Endodermal cell (in vitro differentiated cells): Measurements from ENCODE around the gene CXADR. TPM values are rescaled to one million over a fixed set of nuclear protein-coding genes. Genes with fewer than 3 reads are reported as not detected.
"Not testable (repeated sequence)": the region's sequence is repeated elsewhere in the genome, so short reads cannot be mapped to it uniquely, and the experiment has no call there.

Experiments
- DNase-seq: peaks from one replicate; pipeline ENCODE4 v3.0.0-alpha.2; 2017
- H3K27ac ChIP-seq: 2 replicates; pipeline ENCODE4 v1.5.1; 2013; ENCODE audit warnings: mild to moderate bottlenecking, low read depth, low read length, moderate library complexity
- H3K27me3 ChIP-seq: 2 replicates; pipeline ENCODE4 v1.6.1; 2013; ENCODE audit warnings: mild to moderate bottlenecking, low read length, moderate library complexity; ENCODE audit not compliant: insufficient read depth, control insufficient read depth, poor library complexity, severe bottlenecking
- H3K36me3 ChIP-seq: 2 replicates; pipeline ENCODE4 v1.7.0; 2013; ENCODE audit warnings: mild to moderate bottlenecking, low read length, moderate library complexity; ENCODE audit not compliant: control insufficient read depth, insufficient read depth
- H3K4me1 ChIP-seq: one replicate; pipeline ENCODE4 v1.7.0; 2013; ENCODE audit warnings: low read length; ENCODE audit not compliant: control insufficient read depth, insufficient read depth
- H3K4me3 ChIP-seq: 2 replicates; pipeline ENCODE4 v1.5.1; 2013; ENCODE audit warnings: mild to moderate bottlenecking, low read length, moderate library complexity
- H3K9ac ChIP-seq: 2 replicates; pipeline ENCODE4 v1.6.1; 2013; ENCODE audit warnings: mild to moderate bottlenecking, low read length, moderate library complexity; ENCODE audit not compliant: poor library complexity, severe bottlenecking; ENCODE audit errors: extremely low read depth
- H3K9me3 ChIP-seq: 2 replicates; pipeline ENCODE4 v1.6.1; 2013; ENCODE audit warnings: mild to moderate bottlenecking, low read length, moderate library complexity; ENCODE audit not compliant: control insufficient read depth
- H3K27ac Mint-ChIP-seq: 2 replicates; pipeline ENCODE4 v1.8.0; 2020; ENCODE audit warnings: mixed read lengths
- H3K27me3 Mint-ChIP-seq: 2 replicates; pipeline ENCODE4 v1.8.0; 2021; ENCODE audit warnings: mild to moderate bottlenecking, mixed read lengths; ENCODE audit not compliant: insufficient read depth
- H3K36me3 Mint-ChIP-seq: 2 replicates; pipeline ENCODE4 v1.8.0; 2020; ENCODE audit warnings: low read depth, mixed read lengths
- H3K4me1 Mint-ChIP-seq: 2 replicates; pipeline ENCODE4 v1.8.0; 2020; ENCODE audit warnings: mixed read lengths
- H3K4me3 Mint-ChIP-seq: 2 replicates; pipeline ENCODE4 v1.8.0; 2020; ENCODE audit warnings: mild to moderate bottlenecking, moderate library complexity, mixed read lengths
- H3K9me3 Mint-ChIP-seq: 2 replicates; pipeline ENCODE4 v1.8.0; 2020; ENCODE audit warnings: mild to moderate bottlenecking, mixed read lengths
- WGBS, 2 experiments: methylation state at CpG; one replicate each; pipeline versions ENCODE4 v1.1.5 to v1.1.7; 2013; ENCODE audit warnings: missing lambda C conversion rate in 2 of 2, mixed read lengths in 1 of 2; ENCODE audit not compliant: insufficient coverage in 1 of 2, insufficient read length in 1 of 2; 5-methylcytosine and 5-hydroxymethylcytosine counted together
- total RNA-seq, 2 donors: library from RNA; stranded (reverse); fragmentation: NEBNext Ultra II Directional in 1 of 2; extraction: Animal tissue kit (Norgen Biotek cat#: 25700) in 1 of 2; gene quantifications; 2 replicates in 1 of 2; 3 replicates in 1 of 2; pipeline ENCODE4 v1.2.1, GENCODE V29; 2021
- TF ChIP-seq, protein P1 (sequence below): fragments of 200-600 bp; sonication (generic); conservative IDR thresholded peaks from 2 replicates; pipeline ENCODE4 v1.5.0; 2021; ENCODE audit warnings: antibody characterized with exemption, mild to moderate bottlenecking

Gene CXADR
- total RNA-seq, 2 donors from 2014 or later = 60.5 to 84.3 TPM

DNA sequence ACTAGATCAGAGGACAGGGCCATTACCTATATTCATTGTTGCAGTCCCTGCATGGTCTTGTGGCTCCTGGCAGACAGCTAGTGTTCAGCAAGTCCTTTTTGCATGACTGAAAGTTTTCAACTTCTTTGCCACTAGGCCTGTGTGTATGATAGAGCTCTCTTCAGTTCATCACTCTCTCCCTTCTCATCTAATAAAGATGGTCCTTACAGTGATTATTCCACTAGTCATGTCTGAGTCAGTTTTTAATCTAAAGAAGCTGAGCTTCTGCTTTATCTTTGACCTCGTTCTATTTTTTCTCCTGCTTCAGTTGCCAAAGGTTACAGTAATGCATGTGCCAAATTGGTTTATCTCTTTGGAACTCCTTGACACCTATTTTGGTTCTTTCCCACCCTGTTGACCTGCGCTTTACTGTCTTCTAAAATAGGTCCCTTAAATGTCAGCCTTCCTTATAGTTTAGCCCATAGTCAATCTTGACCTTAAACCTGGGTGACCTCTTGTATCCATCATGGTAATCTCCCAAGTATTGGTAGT, 6.4 kb downstream of the CXADR start:
- H3K36me3 ChIP-seq = peaks cover 13% of the 10 kb centered on the region
- no peak overlapping the region for H3K4me3 Mint-ChIP-seq
- no peaks in the 10 kb centered on the region for H3K27me3 Mint-ChIP-seq
- H3K4me1 Mint-ChIP-seq = peaks cover 50% of the 10 kb centered on the region
- no peak for DNase-seq
- no peak overlapping the region for H3K27ac Mint-ChIP-seq
- H3K27ac ChIP-seq = no peak overlapping the region
- TF ChIP-seq, protein P1, sequence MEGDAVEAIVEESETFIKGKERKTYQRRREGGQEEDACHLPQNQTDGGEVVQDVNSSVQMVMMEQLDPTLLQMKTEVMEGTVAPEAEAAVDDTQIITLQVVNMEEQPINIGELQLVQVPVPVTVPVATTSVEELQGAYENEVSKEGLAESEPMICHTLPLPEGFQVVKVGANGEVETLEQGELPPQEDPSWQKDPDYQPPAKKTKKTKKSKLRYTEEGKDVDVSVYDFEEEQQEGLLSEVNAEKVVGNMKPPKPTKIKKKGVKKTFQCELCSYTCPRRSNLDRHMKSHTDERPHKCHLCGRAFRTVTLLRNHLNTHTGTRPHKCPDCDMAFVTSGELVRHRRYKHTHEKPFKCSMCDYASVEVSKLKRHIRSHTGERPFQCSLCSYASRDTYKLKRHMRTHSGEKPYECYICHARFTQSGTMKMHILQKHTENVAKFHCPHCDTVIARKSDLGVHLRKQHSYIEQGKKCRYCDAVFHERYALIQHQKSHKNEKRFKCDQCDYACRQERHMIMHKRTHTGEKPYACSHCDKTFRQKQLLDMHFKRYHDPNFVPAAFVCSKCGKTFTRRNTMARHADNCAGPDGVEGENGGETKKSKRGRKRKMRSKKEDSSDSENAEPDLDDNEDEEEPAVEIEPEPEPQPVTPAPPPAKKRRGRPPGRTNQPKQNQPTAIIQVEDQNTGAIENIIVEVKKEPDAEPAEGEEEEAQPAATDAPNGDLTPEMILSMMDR = no peak
- H3K4me1 ChIP-seq = peaks cover 5% of the 10 kb centered on the region
- no peaks in the 10 kb centered on the region for H3K9me3 ChIP-seq
- H3K4me3 ChIP-seq = no peak overlapping the region
- no peak overlapping the region for H3K9ac ChIP-seq
- peaks cover 25% of the 10 kb centered on the region for H3K36me3 Mint-ChIP-seq
- H3K27me3 ChIP-seq = no peaks in the 10 kb centered on the region
- H3K9me3 Mint-ChIP-seq = no peaks in the 10 kb centered on the region
- whole genome bisulfite sequencing, 2 experiments = 95 to 98% methylated on average over 2 of the region's 2 CpGs

DNA sequence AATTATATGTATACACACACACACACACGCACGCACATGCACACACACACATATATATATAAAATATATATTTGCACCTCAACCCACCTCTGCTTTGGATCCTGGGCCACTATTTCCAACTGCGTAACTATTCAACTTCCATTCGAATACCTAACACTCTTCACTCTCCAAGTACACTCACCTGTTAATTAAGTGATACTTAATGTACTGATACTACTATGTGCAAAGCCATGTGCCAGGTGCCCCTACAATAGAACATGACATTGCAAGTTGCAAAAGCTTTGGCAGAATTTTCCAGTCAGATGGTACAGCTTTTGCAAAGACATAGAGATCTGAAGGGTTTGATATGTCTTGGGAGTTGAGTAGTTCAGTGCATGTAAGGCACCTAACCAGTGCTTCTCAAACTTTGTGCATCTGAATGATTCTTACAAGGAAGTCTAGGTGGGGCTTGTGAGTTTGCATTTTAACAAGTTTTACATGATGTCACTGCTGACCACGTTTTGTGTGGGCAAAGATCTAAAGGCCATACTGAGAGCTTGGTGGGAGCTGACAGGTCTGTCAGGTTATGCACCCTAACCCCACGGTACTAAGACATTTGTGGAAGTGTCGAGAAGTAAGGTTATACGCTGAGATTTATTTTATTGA, 7.2 kb downstream of the CXADR start:
- H3K27ac Mint-ChIP-seq = no peak overlapping the region
- H3K9ac ChIP-seq = no peak overlapping the region
- peaks cover 5% of the 10 kb centered on the region for H3K4me1 ChIP-seq

DNA sequence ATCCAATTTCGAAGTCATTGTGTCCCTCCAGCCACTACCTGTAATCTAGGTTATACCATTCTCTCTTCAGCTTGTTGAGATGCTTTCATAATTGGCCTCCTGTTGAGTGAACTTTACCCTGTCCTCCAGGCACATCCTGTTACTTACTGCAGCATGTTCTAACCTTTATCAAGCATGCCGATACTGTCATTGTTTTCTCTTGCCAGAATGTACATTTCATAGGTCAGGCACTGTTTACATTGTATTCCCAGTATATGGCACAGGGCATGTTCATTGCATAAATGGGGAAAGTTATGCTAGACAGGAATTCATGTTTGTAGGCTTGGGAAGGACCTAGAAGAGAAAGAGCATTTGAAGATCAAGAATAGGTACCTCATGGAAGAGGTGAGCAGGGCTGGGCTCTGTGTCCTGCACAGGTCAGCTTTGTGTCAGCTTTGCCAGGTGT, 10.2 kb downstream of the CXADR start:
- Mint-ChIP-seq H3K27ac (no peak overlapping the region), H3K4me1 (peaks cover 59% of the 10 kb centered on the region), H3K4me3 (no peak overlapping the region), H3K27me3 (no peaks in the 10 kb centered on the region), H3K36me3 (peaks cover 10% of the 10 kb centered on the region), H3K9me3 (no peaks in the 10 kb centered on the region)
- peaks cover 5% of the 10 kb centered on the region for H3K4me1 ChIP-seq
- WGBS, 2 experiments = 92 to 99% methylated on average over 2 of the region's 2 CpGs
- TF ChIP-seq, protein P1 = no peak
- H3K27ac ChIP-seq = no peak overlapping the region
- no peak overlapping the region for H3K4me3 ChIP-seq
- no peak overlapping the region for H3K9ac ChIP-seq
- no peaks in the 10 kb centered on the region for H3K9me3 ChIP-seq
- H3K36me3 ChIP-seq = no peaks in the 10 kb centered on the region
- H3K27me3 ChIP-seq = no peaks in the 10 kb centered on the region
- DNase-seq = no peak

More for the DNA sequence above, 7.2 kb downstream of the CXADR start:
- 88 to 89% methylated on average over 4 to 8 of the region's 8 CpGs for WGBS, 2 experiments
- H3K36me3 Mint-ChIP-seq = peaks cover 19% of the 10 kb centered on the region
- no peaks in the 10 kb centered on the region for H3K9me3 ChIP-seq
- H3K4me3 ChIP-seq = no peak overlapping the region
- no peaks in the 10 kb centered on the region for H3K9me3 Mint-ChIP-seq
- peaks cover 9% of the 10 kb centered on the region for H3K36me3 ChIP-seq
- no peaks in the 10 kb centered on the region for H3K27me3 Mint-ChIP-seq
- no peaks in the 10 kb centered on the region for H3K27me3 ChIP-seq
- TF ChIP-seq, protein P1 = no peak
- H3K27ac ChIP-seq = no peak overlapping the region
- peaks cover 52% of the 10 kb centered on the region for H3K4me1 Mint-ChIP-seq
- DNase-seq = no peak
- no peak overlapping the region for H3K4me3 Mint-ChIP-seq

DNA sequence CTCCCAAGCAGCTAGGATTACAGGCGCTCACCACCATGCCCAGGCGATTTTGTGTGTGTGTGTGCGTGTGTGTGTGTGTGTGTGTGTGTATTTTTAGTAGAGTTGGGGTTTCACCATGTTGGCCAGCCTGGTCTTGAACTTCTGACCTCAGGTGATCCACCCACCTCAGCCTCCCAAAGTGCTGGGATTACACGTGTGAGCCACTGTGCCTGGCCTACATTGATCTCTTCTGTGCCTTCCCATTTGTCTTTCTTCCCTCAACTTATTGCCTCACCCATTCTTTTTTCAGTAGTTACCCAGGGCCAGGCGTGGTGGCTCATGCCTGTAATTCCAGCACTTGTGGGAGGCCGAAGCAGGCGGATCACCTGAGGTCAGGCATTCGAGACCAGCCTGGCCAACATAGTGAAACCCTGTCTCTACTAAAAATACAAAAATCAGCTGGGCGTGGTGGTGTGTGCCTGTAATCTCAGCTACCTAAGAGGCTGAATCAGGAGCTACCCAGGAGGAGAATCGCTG, 11.2 kb downstream of the CXADR start:
- H3K4me1 ChIP-seq, H3K27me3 Mint-ChIP-seq, H3K4me3 ChIP-seq, H3K9ac ChIP-seq, H3K27ac ChIP-seq, H3K36me3 Mint-ChIP-seq, H3K9me3 ChIP-seq, H3K4me3 Mint-ChIP-seq, H3K27me3 ChIP-seq, H3K9me3 Mint-ChIP-seq, H3K27ac Mint-ChIP-seq, DNase-seq, H3K36me3 ChIP-seq: not testable (repeated sequence)
- WGBS, 2 experiments = 85 to 91% methylated on average over 5 to 9 of the region's 10 CpGs
- peaks cover 53% of the 10 kb centered on the region for H3K4me1 Mint-ChIP-seq
